Breast epithelium (tissue), 4 donors: ENCODE measurements around the gene CD247. TPM values are rescaled to one million over a fixed set of nuclear protein-coding genes. Genes with fewer than 3 reads are reported as not detected.

ENCODE experiments used
- DNase-seq, 2 donors: peaks; one replicate each; pipeline ENCODE4 v3.0.0-alpha.2; 2019; ENCODE audit warnings: low spot score in 2 of 2
- H3K27ac ChIP-seq, 2 donors: fragments of 200-600 bp; sonication (generic) in 1 of 2; one replicate each; pipeline ENCODE4 v1.5.1; 2016 to 2019; ENCODE audit warnings: mild to moderate bottlenecking in 1 of 2
- H3K27me3 ChIP-seq, 2 donors: fragments of 200-600 bp; sonication (generic) in 1 of 2; one replicate each; pipeline versions ENCODE4 v1.5.1 to v1.6.0; 2017 to 2019; ENCODE audit warnings: control low read depth in 1 of 2, mild to moderate bottlenecking in 1 of 2
- H3K36me3 ChIP-seq: fragments of 200-600 bp; one replicate; pipeline ENCODE4 v1.5.1; 2019
- H3K4me1 ChIP-seq, 2 donors: fragments of 200-600 bp; sonication (generic); one replicate each; pipeline ENCODE4 v1.5.1; 2016 to 2019; ENCODE audit warnings: control low read depth in 1 of 2
- H3K4me3 ChIP-seq, 3 donors: fragments of 200-600 bp; sonication (generic); 1 replicate in 2 of 3; 2 replicates in 1 of 3; pipeline ENCODE4 v1.5.1; 2016 to 2019; ENCODE audit warnings: mild to moderate bottlenecking in 3 of 3, moderate library complexity in 2 of 3
- H3K9me3 ChIP-seq, 2 donors: fragments of 200-600 bp; sonication (generic) in 1 of 2; one replicate each; pipeline ENCODE4 v1.5.1; 2016 to 2019; ENCODE audit warnings: control low read depth in 1 of 2
- CTCF ChIP-seq, 3 donors: fragments of 450-650 bp; IDR thresholded peaks; one replicate each; pipeline ENCODE4 v1.5.1; 2016 to 2017; ENCODE audit warnings: antibody characterized with exemption in 3 of 3, mild to moderate bottlenecking in 3 of 3, moderate library complexity in 3 of 3
- POLR2A ChIP-seq: fragments of 450-650 bp; IDR thresholded peaks from one replicate; pipeline ENCODE4 v1.6.1; 2016; ENCODE audit warnings: antibody characterized with exemption, mild to moderate bottlenecking, moderate library complexity
- POLR2AphosphoS5 ChIP-seq, 3 donors: sonication (generic); formaldehyde crosslinking; IDR thresholded peaks; one replicate each; pipeline ENCODE4 v1.6.1; 2017; ENCODE audit warnings: antibody characterized with exemption in 3 of 3
- intact Hi-C: fragments of 100-400 bp; cut with DNase I; formaldehyde crosslinking; loops from one replicate; pipeline ENCODE4 v1.15.1; 2023; ENCODE audit warnings: low total_unique reads
- total RNA-seq, 3 donors: library from RNA; depleted of rRNA; stranded (reverse); fragments of >200 nt; gene quantifications; one replicate each; pipeline ENCODE4 v1.1.0, GENCODE V29; 2016

The CD247 gene
- total RNA-seq, 3 donors from 2014 or later: 0.80 to 2.0 (median 2.0) TPM

GRCh38 chr1:167420510-167420909 lies 97.8 kb downstream of the CD247 start:
- DNase-seq: no peak
- H3K27me3 ChIP-seq: no peaks in the 10 kb centered on the region
- no peaks in the 10 kb centered on the region for H3K4me1 ChIP-seq
- no peak overlapping the region for H3K4me3 ChIP-seq
- intact Hi-C loops: no loop called here
- H3K36me3 ChIP-seq: no peaks in the 10 kb centered on the region
- H3K27ac ChIP-seq: no peak overlapping the region
- no peaks in the 10 kb centered on the region for H3K9me3 ChIP-seq
- TF ChIP-seq POLR2AphosphoS5 (IDR thresholded peaks at IDR 0.05) (no peak), POLR2A (no peak), CTCF (IDR thresholded peaks at IDR 0.05) (no peak)

DNA sequence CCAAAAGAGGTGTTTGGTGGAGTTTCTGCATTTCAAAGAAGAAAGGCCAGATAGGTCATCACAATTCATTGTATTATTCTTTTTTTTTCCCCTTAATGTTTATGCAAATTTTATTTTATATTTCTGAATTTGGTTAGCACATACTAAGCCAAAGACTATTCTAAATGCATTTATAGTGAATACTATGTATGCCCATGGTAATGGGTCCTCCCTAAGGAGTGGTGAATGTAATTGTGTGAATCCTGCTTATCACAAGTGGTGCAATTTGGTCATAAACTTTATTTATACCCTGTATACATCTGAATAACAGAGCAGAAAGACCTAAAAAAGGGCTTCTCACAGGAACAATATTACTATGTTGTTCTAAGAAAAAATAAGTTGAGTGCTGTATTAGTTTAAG lies 99.1 kb downstream of the CD247 start:
- no peaks in the 10 kb centered on the region for H3K27me3 ChIP-seq
- no peak overlapping the region for H3K27ac ChIP-seq
- intact Hi-C loops: no loop called here
- no peaks in the 10 kb centered on the region for H3K4me1 ChIP-seq
- H3K36me3 ChIP-seq: no peaks in the 10 kb centered on the region
- DNase-seq: no peak
- no peaks in the 10 kb centered on the region for H3K9me3 ChIP-seq
- TF ChIP-seq POLR2A: no peak
- no peak for TF ChIP-seq CTCF (IDR thresholded peaks at IDR 0.05)
- TF ChIP-seq POLR2AphosphoS5 (IDR thresholded peaks at IDR 0.05): no peak
- no peak overlapping the region for H3K4me3 ChIP-seq

DNA sequence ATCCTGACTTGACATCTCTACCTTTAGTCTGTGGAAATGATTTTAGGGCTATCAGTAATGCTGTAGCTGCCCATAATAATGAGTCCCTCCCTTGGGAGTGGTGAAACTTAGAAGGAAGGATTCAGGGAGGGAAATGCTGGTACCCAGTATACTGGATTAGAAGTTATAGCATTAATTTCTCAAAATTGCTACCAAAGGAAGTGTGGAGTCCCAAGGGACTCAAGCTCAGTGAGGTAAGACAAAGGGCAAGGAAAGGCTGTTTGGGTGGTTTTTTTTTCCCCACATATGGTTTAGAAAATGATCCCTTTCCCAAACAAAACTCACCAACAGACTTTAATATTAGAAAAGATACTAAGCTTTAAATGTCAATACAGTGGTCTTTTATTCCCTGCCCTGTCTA lies 99.9 kb downstream of the CD247 start:
- DNase-seq: no peak
- Histone ChIP-seq H3K4me3 (no peak overlapping the region), H3K27me3 (no peaks in the 10 kb centered on the region), H3K36me3 (no peaks in the 10 kb centered on the region), H3K4me1 (no peaks in the 10 kb centered on the region), H3K27ac (no peak overlapping the region), H3K9me3 (no peaks in the 10 kb centered on the region)
- intact Hi-C loops: no loop called here
- TF ChIP-seq POLR2A (no peak), CTCF (IDR thresholded peaks at IDR 0.05) (no peak), POLR2AphosphoS5 (IDR thresholded peaks at IDR 0.05) (no peak)

DNA sequence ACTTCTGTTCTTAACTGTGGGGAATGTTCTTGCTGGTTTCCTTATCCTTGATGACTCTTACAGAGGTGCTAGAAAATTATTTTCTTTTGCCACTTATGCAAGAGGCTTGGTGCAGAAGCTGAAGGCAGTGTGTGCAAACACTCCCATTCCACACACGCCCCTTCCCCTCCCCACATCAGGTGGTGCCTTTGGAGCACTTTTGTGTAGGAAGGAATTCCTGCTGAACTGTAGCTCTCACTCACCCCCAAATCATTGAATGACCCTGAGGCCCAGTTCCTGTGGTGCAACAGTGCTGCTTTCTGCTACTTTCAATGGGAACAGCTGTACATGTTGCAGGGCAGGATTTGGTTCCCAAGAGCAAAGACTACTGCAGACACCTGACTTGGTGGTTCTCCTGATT lies 101.8 kb downstream of the CD247 start:
- Histone ChIP-seq H3K27me3 (no peaks in the 10 kb centered on the region), H3K9me3 (no peaks in the 10 kb centered on the region), H3K4me1 (no peaks in the 10 kb centered on the region), H3K4me3 (no peak overlapping the region), H3K36me3 (no peaks in the 10 kb centered on the region), H3K27ac (no peak overlapping the region)
- no peak for DNase-seq
- intact Hi-C loops: loop anchor here (1.0 kb wide), 1 partner anchor 12 kb away; no protein-coding TSS in a partner anchor
- no peak for TF ChIP-seq POLR2AphosphoS5 (IDR thresholded peaks at IDR 0.05)

- H3K9me3 ChIP-seq: no peaks in the 10 kb centered on the region
- H3K27me3 ChIP-seq: no peaks in the 10 kb centered on the region
- no peaks in the 10 kb centered on the region for H3K4me1 ChIP-seq
- TF ChIP-seq POLR2A (no peak), CTCF (IDR thresholded peaks at IDR 0.05) (no peak), POLR2AphosphoS5 (IDR thresholded peaks at IDR 0.05) (no peak)
- intact Hi-C loops: no loop called here
- H3K4me3 ChIP-seq: no peak overlapping the region
- H3K27ac ChIP-seq: no peak overlapping the region
- no peak for DNase-seq
- no peaks in the 10 kb centered on the region for H3K36me3 ChIP-seq
Observed at GRCh38 chr1:167413328-167413727, 105.0 kb downstream of the CD247 start.

DNA sequence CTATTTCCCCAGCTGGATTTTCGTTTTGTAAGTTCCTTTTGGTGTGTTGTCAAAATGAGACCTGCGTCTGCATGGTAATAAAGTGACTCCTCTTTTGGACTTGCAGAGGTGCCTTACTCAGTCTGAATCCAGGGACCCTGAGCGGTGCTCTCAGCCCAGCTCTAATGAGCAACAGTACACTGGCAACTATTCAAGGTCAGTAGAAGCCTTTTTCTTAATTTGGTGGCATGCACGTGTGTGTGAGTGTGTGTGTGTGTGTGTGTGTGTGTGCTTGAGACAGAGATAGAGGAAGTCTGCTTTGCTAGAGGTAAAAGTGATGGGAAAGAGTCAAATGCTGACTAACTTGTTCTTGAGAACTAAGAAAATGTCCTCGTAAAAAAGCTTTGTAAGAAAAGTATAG lies 105.4 kb downstream of the CD247 start:
- Histone ChIP-seq H3K9me3 (no peaks in the 10 kb centered on the region), H3K27ac (no peak overlapping the region), H3K27me3 (no peaks in the 10 kb centered on the region), H3K4me3 (no peak overlapping the region), H3K4me1 (no peaks in the 10 kb centered on the region), H3K36me3 (no peaks in the 10 kb centered on the region)
- DNase-seq: no peak
- intact Hi-C loops: no loop called here
- TF ChIP-seq POLR2A (no peak), POLR2AphosphoS5 (IDR thresholded peaks at IDR 0.05) (no peak)
